IPS-NIHi11 (cell line): ENCODE data around the gene DOK7.

Source experiments
- DNase-seq: peaks from one replicate; pipeline ENCODE4 v3.0.0; 2012; ENCODE audit warnings: mixed read lengths, low spot score

Gene DOK7

DNA sequence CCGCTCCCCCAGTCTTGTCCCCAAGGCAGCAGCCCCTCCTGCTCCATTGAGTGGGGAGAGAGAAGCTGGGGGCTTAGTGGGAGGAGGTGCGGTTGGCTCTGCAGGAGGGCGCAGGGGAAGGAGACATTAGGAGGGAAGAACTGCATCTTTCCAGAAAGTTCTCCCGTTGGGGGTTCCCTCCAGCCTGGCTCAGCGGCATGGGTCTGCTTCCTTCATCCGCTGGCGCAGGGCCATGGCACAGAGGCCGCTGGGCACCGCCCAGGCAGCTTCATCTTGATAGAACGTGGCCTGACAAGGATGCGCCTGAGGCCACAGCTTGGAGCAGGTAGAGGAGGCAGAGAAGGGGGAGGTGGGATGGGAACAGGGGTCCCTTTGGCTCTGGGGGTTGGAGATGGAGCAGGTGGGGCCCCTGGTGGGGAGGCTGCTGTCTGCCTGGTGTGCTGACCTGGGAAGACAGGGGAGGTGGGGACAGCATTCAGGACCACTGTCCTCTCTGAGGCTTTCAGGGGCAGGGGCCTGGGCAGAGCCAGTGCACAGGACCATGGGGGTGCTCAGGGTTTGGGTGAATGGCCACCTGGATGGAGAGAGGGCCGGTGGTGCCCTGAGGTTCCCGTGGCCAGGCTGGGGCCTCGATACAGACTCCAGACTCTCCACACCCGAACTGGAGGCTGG is 12.1 kb downstream of the DOK7 start:
- no peak for DNase-seq

DNA sequence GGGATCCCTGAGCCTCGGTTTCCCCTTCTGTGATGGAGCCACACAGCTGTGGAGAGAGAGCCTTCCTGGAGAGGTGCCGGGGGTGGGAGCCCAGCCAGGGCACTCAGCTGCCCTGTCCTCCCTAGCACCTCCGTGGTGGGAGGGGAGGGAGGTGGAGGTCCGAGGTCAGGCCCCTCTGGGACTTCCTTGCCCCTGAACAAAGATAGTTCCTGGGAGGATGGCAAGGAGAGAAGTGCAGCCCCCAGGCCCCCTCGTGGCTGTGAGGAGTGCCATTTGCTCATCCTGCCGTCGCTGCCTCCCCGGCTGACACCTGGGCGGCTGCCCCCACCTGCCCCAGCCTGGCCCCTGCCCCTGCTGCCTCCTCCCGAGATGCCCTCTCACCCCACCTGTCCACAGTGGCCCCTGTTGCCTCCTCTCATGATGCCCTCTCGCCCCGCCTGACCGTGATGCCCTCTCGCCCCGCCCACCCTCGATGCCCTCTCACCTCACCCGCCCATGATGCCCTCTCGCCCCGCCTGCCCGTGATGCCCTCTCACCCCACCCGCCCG is 12.7 kb downstream of the DOK7 start:
- no peak for DNase-seq

DNA sequence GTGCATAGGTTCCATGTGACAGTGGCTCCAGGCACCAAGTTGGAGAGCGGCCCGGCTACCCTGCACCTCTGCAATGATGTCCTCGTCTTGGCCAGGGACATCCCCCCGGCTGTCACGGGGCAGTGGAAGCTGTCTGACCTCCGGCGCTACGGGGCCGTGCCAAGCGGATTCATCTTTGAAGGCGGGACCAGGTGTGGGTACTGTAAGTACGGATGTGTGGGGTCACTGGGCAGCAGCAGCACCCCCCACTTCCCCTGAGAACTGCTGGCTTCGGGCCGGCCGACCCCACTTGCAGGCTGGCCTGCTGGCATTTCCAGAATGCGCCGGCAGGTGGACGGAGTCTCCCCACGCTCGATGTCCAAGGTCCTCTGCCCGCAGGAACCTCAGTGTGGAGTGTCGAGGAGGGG is 13.2 kb downstream of the DOK7 start:
- DNase-seq, result no peak

GRCh38 chr4:3476936-3477749 is 14.0 kb downstream of the DOK7 start:
- DNase-seq, result no peak

DNA sequence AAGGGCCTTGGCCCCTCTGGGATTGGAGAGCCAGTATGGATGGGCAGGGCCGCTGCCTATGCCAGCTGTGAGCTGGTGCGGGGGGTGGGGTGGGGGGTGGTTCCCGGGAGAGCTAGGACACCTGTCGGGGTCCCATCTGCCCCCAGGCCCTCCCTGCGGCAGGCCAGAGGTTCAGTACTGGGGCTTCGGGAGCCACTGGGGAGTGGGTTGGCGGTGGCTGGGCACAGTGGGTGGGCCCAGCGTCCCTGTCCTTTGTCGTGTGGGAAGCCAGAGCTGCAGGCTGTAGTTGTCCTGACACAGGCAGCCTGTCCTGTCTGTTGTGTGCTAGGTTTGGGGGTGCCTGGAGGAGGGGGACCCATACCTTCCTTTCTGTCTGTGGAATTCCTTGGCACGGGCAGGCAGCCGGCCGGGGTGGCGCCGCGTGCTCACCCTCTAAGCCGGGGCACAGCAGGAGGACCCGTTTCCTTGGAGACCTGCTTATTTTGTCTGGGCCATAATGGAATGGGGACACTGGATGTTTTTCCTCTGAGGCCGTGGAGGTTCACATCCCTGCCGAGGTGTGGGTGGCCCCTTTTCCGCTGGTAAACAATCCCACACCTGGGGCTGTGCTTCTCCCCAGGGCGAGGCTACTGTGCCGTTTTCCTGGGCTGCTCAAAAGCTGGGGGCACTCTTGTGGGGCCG is 14.8 kb downstream of the DOK7 start:
- DNase-seq, result no peak

DNA sequence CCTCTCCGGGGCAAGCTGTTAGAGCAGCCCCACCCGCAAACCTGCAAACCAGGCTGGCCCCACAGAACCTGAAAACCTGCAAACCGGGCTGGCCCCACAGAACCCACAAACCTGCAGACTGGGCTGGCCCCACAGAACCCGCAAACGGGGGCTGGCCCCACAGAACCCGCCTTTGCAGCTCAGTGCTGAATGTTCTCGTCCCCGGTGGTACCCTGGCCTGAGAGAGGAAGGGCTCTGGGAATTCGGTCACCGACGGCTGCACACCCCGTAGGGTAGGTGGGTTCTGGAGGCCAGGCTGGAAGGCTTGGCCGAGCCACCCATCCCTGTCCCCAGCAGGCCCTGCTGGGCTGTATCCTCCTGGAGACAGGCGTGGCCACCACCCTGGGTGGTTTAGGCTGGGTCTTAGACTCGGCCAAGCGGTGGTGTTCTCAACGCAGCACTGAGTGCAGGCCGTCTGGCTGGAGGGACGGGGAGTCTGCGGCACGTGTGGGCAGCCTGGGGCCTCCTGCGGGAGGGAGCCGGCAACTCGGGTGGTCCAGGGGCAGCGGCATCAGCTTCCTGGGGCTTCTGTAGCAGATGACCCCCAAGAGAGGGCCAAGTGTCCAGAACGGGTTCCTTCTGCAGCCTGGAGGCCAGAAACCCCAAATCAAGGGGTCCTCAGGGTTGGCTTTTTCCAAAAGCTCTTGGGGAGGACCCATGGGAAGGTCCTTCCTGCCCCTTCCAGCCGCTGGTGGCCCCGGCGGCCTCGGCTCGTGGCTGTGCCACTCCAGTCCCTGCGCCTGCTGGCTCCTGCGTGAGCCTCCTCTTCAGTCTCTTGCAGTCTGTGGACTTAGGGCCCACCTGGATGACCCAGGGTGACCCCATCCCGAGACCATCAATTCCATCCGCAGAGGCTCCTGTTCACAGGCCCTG is 15.6 kb downstream of the DOK7 start:
- DNase-seq, result no peak

DNA sequence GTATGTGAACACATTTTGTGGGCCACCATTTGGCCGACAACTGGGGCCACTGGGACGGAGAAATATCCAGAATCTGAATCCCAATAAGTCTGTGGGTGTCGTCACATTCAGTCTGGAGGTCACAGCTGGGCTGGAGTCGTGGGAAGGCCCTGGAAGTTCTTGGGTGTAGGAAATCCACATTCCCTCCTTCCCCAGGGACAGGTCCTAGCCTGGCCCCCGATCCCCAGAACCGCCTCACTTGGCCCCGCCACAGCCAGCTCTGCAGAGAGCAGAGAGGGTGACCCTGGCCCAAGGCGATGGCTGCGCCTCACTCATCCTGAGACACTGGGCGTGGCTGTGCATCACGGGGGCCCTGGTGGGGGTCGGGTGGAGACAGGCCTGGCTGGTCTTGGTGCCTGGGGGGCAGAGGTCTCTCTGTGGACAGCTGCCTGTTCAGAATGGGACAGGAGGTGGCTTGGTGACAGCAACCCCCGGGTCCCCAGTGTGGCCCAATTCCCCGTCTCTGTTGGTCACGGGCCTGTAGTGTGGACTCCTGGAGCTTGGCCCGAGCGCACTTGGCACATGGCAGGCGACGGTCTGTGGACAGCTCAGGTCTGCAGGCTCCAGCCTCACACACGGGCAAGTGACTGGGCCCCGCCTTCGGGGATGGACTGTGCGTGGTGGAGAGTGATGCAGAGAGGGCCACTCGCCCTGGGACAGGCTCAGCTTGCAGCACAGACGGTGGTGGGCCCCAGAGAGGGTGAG is 16.4 kb downstream of the DOK7 start:
- no peak for DNase-seq

- peak; percentile 90 for DNase-seq
These were observed 17.5 kb downstream of the DOK7 start for GRCh38 chr4:3480528-3481112.

DNA sequence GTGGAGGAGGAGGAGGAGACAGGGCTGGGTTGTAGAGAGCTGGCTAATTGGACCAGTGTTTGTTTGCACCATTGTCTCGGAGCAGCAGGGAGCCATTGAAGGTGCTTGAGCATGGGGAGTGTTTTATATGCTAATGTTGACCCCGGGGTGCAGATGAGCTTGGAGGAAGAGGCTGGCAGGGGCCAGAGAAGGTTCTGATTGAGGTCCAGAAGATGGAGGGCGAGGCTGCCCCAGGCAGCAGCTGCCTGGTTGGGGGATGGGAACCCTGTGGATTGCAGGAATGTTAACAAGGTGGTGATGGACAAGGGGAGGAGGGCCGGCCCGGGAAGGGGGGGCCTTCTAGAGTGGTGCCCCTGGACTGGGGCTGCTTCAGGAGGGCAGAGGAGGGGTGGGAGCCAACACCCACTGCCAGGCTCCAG is 18.0 kb downstream of the DOK7 start:
- DNase-seq, result no peak

DNA sequence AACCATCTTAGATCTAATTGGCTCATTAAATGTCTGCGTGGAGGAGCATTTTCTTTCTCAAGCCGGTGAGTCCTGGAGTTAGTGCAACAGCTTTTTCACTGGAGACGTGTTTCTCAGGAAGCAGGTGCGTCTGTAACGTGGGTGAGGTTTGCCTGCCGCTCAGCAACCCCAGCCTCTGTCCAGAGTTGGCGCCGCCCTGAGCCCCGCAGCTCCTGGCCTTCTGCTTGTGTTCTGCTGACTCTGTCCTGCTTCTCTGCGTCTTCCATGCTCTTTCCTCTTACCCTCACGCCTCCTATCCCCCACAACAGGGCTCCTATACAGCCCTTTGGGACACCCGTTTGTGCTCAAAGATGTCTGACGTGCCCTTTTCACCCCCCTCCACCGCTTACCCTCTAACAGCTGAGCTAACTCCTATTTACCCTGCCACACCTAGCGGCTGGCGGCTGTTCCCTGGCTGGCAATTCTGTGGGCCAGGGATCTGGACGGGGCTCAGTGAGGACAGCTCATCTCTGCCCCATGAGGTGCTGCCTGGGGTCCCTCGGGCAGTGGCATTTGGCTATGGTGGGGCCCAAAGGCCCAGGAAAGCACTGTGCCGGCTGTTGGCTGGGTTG is 18.8 kb downstream of the DOK7 start:
- no peak for DNase-seq

GRCh38 chr4:3482707-3483106 is 19.6 kb downstream of the DOK7 start:
- no peak for DNase-seq

DNA sequence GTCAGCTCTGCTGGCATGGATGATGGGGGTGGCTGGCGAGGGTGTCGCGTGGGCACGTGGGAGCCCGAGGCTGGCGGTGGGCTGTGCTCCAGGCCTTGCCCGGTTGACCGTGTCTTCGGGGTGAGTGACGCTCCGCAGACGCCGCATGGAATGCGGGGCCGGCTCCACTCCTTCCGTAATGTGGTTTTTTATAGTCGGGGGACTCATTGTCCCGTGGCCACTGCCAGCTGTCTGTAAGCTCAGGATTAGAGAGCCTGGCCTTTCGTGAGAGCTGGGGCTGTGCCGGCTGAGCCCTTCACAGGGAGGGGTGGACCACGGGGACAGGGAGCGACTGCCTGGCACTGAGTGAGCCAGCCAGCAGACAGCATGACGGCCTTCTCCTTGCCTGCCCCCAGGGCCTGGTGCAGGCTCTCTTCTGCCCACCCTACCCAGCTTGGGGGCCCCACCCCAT is 20.4 kb downstream of the DOK7 start:
- DNase-seq, result no peak

DNA sequence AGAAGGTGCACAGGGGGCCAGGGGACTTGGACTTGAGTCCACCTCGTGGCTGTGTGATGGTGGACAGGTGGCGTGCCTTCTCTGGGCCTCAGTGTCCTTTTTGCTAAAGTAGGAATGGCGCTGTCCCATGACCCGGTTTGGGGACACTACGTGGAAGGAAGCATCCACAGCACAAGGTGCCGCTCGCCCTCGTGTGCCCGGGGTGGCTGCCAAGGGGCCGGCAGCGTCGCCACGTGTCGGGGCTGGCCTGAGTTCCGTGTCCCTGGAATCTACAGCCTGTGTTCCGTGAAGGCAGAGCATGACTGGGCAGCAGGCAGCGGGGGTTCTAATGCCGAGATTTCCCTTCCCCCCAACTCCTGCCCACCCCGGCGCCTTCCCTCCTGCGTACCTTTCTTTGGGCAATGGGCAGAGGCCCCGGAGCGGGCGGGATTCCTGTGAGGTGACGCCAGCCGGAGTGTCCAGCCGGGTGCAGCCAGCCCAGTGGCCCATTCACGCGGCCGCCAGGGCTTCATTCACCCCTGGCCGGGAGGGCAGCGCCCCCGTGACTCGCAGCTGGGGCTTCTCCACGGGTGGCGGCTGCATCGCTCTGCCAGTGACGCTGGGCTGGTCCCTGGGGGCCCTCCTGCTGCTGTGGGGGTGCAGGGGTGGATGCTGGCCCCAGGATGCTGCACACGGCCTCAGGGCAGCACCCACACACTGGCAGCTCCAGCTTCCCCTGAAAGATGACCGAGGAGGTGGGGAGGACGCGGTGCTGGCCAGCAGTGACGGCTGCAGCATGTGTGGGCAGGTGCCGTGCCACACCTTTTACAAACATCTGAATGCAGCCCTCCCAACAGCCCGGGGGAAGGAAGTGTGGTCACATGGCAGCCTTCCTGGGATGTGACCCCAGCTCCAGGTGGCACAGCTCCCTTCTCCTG is 21.2 kb downstream of the DOK7 start:
- DNase-seq, result no peak

- DNase-seq, result no peak
These were observed 22.1 kb downstream of the DOK7 start for GRCh38 chr4:3485011-3485791.

GRCh38 chr4:3485886-3486540 is 22.9 kb downstream of the DOK7 start:
- DNase-seq, result no peak

GRCh38 chr4:3486541-3487540 is 23.7 kb downstream of the DOK7 start:
- DNase-seq, result no peak
